ENCODE measurements around the gene TUBB2A. TPM values are rescaled to one million over a fixed set of nuclear protein-coding genes. Genes with fewer than 3 reads are reported as not detected.
A peak's percentile ranks its signal among the peaks of the same experiment; 100 is the strongest.

TUBB2A gene
- total RNA-seq, 1 donor from 2014 or later, result 41.0 TPM

DNA sequence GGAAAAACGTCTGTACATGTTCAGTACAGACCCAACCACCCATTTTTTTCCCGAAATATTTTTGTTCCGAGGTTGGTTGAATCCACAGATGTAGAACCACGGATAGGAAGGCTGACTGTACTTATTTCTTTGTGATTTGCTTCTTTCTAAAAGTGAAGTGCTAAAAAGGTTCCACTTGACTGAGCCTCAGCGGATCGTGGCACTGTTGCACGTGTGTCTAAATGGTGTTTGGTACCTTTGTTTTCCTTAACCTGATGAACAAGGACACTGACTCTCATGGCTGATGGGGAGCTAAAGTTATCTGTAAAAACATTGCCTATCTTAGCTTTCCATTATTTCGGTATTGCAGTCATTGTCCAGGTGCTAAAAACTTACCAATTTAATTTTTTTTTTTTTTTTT, 32.7 kb downstream of the TUBB2A start:
- no peak for DNase-seq (ENCODE audit: low read depth in 2 of 2)

DNA sequence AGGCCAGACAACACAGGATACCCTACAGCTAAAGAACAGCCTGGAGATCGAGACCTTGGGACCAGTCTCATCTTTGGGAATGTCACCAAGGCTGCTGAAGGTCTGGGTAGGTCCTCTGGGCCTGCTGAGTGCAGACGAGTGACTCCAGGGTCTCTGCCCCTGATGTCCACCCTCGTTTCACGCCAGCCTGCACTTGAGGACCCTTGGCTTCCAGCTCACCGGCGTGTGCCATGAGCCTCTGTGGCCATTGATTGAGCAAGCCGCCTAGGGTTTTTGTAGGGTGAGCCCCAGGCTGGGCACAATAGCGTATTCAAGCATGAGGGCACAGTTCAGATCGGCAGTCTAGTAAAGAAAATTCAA, 34.5 kb downstream of the TUBB2A start:
- no peak for DNase-seq (ENCODE audit: low read depth in 2 of 2)

DNA sequence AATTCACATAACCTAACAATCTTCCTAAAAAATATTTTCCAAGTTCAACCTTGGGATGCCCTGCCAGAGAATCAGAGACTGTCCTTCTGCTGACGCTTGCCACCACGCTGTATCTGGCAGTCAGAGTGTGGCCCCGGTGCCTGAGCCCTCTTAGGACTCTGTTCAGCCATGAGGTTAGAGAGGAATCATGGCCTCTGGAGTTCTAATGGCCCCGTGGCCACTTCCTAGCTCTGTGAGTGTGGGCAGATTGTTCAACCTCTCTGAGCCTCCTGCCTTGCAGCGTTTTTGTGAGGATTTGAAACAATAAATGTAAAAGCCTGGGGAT, 36.6 kb downstream of the TUBB2A start:
- DNase-seq (ENCODE audit: low read depth in 2 of 2), result no peak

DNA sequence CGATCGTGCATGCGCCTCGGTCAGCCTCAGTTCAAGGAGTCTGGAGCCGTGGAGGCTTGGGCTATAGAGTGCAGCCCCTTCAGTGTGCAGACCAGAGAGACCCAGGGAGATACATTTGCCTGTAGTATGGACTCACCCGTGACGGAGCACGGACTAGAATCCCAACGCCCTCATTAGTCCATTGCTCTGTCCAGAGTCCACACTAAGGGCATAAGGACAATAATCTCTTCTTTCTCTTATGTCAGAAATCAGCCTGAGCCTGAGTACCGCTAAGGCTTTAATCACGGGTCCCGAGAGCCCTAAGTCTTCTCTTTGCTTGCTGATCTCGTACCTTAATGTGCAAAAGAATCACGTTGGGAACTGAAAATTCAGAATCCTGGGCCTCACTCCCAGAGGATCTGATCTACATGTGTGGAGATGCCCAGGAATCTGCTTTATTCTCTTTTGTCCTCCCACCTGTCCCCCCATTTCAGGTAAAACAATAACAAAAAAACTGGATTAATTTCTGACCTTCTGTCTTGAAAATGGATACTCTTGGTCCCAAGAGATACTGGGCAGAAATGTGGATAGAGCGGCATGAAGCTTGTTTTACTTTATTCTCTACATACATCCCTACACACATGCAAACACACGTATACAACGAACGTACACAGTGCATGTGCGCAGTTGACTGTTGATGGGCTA, 38.2 kb downstream of the TUBB2A start:
- DNase-seq (ENCODE audit: low read depth in 2 of 2), result peak in 1 of 2 donors; percentile 45

DNA sequence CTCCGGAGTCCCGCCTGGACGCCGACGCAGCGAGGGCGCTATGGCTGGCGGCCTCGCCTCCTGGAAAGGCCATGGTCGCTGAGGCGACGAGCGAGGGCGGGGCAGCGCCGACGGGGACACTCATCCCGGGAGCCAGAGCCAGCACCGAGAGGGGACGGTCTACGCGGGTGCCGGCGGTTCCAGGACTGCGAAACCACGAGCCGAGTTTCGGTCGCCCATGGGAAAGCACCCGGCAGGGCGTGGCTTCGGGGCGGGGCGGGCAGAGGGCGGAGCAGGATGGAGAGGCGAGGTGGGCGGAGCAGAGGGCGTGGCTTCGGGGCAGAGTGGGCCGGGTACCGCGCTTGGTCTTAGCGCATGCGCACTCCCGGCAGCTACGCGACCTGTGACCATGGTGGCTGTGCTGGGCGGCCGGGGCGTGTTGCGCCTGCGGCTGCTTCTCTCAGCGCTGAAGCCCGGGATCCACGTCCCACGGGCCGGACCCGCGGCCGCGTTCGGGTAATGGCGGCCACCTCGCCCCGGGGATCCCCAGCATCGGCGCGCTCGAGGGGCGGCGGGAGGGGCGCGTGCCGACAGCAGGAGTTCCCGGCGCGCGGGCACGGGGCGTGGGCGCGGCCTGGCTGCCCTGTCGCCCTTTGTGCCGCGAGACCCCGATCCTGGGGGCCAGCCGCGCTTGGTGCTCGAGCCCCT, 38.8 kb downstream of the TUBB2A start, which contains the start of gene BPHL:
Gene BPHL, plus strand, starts transcription at position 359 of the 687 bp plus-strand sequence. Its CDS starts 30 bp downstream, at position 389.
- peak; percentile 87 to 96 for DNase-seq (ENCODE audit: low read depth in 2 of 2)

DNA sequence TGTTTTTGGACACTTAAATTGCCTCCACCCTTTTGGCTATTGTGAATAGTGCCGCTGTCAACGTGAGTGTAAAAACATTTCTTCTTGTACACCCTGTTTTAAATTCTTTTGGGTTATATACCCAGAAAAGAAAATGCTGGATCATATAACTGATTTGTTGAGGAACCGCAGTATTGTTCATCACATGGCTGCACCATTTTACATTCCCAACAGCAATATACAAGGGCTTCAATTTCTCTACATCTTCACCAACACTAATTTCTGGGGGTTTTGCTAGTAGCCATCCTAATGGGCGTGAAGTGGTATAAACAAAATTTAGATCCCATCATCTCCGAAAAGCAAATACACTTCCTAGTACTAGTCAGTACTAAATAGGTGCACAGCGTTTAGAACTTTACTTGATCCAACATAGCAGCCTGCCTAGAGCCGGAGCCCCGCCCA, 39.4 kb downstream of the TUBB2A start:
- DNase-seq (ENCODE audit: low read depth in 2 of 2), result no peak

- no peak for DNase-seq (ENCODE audit: low read depth in 2 of 2)
Measured at GRCh38 chr6:3114377-3114776, 43.0 kb downstream of the TUBB2A start.

GRCh38 chr6:3109761-3110160, 47.6 kb downstream of the TUBB2A start:
- DNase-seq (ENCODE audit: low read depth in 2 of 2), result no peak

GRCh38 chr6:3108746-3109414, 48.5 kb downstream of the TUBB2A start:
- no peak for DNase-seq (ENCODE audit: low read depth in 2 of 2)

Other genes starting within 250 kb of the TUBB2A start
- 107 and 108 TPM in 2 replicates for gene SERPINB6, start 186.0 kb downstream of the TUBB2A start, total RNA-seq
- 12.2 and 24.9 TPM in 2 replicates for gene NQO2, start 157.7 kb downstream of the TUBB2A start, total RNA-seq
- 19.8 and 27.6 TPM in 2 replicates for gene RIPK1, start 89.0 kb downstream of the TUBB2A start, total RNA-seq
- 10.0 and 10.1 TPM in 2 replicates for gene BPHL, start 38.8 kb downstream of the TUBB2A start, total RNA-seq
- gene TUBB2B, start 70.1 kb upstream of the TUBB2A start, total RNA-seq, result 3.6 and 4.6 TPM in 2 replicates
- 51.5 and 59.3 TPM in 2 replicates for gene PSMG4, start 101.4 kb upstream of the TUBB2A start, total RNA-seq

Data from dermis microvascular lymphatic vessel endothelial cell (primary cell).